Lower leg skin (tissue), 3 donors: ENCODE measurements around the gene HS6ST3.

ENCODE experiments used
- POLR2A ChIP-seq, 2 donors: fragments of 450-650 bp; IDR thresholded peaks; one replicate each; pipeline ENCODE4 v1.6.1; 2016 to 2017; ENCODE audit warnings: antibody characterized with exemption in 2 of 2, mild to moderate bottlenecking in 1 of 2, moderate library complexity in 1 of 2
- TF ChIP-seq, protein P1 (sequence below), 3 donors: fragments of 450-650 bp; IDR thresholded peaks; one replicate each; pipeline ENCODE4 v1.5.1; 2016; ENCODE audit warnings: antibody characterized with exemption in 3 of 3, mild to moderate bottlenecking in 3 of 3, moderate library complexity in 2 of 3

GRCh38 chr13:96388598-96388997, 298.7 kb downstream of the HS6ST3 start:
- TF ChIP-seq POLR2A (IDR thresholded peaks at IDR 0.05): no peak
- TF ChIP-seq, protein P1, sequence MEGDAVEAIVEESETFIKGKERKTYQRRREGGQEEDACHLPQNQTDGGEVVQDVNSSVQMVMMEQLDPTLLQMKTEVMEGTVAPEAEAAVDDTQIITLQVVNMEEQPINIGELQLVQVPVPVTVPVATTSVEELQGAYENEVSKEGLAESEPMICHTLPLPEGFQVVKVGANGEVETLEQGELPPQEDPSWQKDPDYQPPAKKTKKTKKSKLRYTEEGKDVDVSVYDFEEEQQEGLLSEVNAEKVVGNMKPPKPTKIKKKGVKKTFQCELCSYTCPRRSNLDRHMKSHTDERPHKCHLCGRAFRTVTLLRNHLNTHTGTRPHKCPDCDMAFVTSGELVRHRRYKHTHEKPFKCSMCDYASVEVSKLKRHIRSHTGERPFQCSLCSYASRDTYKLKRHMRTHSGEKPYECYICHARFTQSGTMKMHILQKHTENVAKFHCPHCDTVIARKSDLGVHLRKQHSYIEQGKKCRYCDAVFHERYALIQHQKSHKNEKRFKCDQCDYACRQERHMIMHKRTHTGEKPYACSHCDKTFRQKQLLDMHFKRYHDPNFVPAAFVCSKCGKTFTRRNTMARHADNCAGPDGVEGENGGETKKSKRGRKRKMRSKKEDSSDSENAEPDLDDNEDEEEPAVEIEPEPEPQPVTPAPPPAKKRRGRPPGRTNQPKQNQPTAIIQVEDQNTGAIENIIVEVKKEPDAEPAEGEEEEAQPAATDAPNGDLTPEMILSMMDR (IDR thresholded peaks at IDR 0.05): no peak
